HG03196 (cell line): ENCODE measurements around the gene STRADA.
A peak's percentile ranks its signal among the peaks of the same experiment; 100 is the strongest.

ENCODE experiments used
- ATAC-seq: cut with Tn5 transposase; IDR thresholded peaks from one replicate; pipeline ENCODE4 v1.9.1; 2021; ENCODE audit not compliant: unreplicated experiment

Gene STRADA

DNA sequence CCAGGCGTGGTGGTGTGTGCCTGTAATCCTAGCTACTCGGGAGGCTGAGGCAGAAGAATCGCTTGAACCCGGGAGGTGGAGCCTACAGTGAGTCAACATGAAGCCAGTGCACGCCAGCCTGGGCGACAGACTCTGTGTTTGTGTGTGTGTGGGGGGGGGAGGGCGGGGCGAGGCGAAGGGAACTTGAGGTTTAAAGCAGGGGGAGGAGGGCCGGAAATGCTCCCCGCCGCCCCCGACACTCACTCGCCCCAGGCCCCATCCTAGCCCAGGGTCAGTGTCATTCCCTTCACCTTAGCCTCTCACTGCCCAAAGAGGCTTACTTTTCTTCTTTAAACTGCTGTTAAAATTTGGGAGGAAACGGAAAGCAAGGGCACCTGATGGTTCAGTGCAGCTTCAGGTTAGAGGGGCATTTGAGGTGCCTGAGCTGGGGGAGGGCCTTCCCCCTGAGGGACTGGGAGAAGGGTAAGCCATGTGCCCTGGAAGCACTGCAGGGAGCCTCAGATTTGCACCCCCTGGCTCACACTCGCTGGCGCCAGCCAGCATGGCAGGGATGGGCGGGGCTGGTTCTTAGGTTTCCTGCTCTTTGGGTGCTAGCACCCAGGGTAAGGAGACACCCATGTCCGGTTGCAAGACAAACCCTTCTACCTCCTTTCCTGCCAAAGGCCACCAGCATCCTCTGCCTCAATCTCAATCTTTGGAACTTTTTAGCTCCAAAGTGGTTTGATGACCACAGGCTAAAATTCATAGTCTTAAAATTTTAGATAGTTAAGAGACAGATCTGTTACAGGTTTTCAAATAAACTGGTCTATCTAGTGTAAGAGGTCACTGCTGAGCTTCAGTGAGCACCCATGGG lies 39.5 kb downstream of the STRADA start:
- no peak for ATAC-seq

DNA sequence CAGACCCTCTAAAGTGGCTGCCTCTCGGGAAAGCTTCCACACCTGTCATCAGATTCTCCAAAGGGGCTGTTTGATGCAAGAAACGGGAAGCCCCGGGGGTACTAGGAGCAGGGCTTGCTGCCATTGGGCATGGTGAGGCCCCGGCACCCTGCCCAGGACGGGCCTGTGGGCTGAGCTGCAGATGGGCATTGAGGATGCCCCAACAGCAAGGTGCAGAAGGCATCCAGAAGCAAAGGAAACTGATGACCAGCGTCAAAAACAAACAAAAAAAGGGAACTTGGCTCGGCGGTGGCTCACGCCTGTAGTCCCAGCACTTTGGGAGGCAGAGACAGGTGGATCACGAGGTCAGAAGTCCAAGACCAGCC lies 40.2 kb downstream of the STRADA start:
- no peak for ATAC-seq

- ATAC-seq = peak; percentile 18
These were observed 40.8 kb downstream of the STRADA start for GRCh38 chr17:63700528-63701455.

DNA sequence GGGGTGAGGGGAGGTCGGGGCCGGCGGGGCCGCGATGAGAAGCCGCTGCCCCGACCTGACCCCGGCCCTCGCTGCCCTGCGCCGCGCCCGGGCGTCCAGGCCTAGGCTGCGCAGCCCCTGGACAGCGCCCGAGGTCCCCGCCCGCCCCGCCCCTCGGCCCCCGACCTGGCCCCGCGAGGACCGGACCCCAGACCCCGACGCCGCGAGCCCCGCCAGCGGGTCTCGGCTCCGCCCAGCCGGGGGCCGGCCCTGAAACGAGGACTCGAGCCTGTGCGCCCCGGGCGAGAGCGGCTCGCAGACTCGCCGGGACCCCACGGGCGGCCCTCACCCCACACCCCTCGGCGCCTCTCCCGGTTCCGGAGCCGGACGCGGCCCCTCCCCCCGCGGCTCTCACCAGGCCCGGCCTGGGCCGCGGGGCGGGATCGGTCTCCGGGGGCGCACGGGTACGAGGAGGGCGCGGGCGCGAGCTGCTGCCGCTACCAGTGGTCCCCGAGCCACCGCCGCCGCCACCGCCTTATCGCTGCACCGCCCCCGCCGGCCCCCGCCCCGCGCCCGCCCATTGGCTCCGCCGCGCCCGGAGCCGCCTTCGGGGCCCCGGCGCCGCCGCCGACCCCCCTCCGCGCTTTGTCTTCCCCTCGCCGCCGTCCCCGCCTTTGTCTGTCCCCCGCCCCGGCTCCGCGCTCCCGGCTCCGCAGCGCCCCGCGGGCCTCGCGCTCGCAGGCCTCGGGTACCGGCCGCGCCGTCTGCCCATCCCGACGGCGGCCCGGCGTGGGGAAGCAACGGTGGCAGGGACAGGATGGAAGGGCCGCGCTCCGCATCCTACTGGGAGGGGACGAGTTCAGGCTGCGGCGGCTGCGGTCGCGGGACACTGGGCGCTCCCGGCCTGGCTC lies 41.7 kb downstream of the STRADA start, which contains the start of gene LIMD2:
TSS of gene LIMD2 (minus strand) at position 488 of the 890 bp plus-strand sequence. CDS start 827 bp downstream, outside the sequence.
- ATAC-seq = peak; percentile 9

- peak; percentile 29 for ATAC-seq
These were observed 42.5 kb downstream of the STRADA start for GRCh38 chr17:63698886-63699637.

- ATAC-seq = no peak
These were observed 43.2 kb downstream of the STRADA start for GRCh38 chr17:63698381-63698885.

GRCh38 chr17:63697341-63698286 lies 44.0 kb downstream of the STRADA start:
- ATAC-seq = peak; percentile 19

- ATAC-seq = no peak
These were observed 45.1 kb downstream of the STRADA start for GRCh38 chr17:63696381-63696961.

GRCh38 chr17:63695889-63696288 lies 45.7 kb downstream of the STRADA start:
- ATAC-seq = no peak

- ATAC-seq = no peak
These were observed 46.4 kb downstream of the STRADA start for GRCh38 chr17:63694950-63695773.

GRCh38 chr17:63694229-63694949 lies 47.2 kb downstream of the STRADA start:
- ATAC-seq = no peak

GRCh38 chr17:63693411-63694113 lies 48.0 kb downstream of the STRADA start:
- no peak for ATAC-seq

DNA sequence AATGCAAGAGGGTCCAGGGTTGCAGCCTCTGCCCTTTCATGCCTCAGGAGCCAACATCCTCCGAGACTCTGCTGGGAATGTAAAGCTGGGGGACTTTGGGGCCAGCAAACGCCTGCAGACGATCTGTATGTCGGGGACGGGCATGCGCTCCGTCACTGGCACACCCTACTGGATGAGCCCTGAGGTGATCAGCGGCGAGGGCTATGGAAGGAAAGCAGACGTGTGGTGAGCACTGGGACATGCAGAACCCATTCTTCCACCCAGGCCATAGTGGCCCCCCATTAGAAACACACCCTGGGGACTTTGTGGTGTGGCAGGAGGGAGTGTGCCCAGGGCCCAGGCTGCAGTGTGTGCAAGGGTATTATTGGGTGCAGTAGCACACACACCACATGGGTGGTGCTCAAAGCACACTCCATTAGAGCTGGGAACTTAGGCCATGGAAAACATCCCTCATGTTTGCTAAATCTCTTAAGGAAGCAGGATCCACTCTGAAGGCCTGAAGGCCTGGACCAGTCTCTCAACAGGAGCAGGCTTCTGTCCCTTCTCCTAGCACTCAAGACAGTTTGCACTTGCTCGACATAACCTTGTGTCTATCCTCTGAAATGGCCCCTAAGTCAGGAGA lies 49.3 kb downstream of the STRADA start:
- ATAC-seq = no peak

- no peak for ATAC-seq
These were observed 52.1 kb downstream of the STRADA start for GRCh38 chr17:63689479-63689878.

DNA sequence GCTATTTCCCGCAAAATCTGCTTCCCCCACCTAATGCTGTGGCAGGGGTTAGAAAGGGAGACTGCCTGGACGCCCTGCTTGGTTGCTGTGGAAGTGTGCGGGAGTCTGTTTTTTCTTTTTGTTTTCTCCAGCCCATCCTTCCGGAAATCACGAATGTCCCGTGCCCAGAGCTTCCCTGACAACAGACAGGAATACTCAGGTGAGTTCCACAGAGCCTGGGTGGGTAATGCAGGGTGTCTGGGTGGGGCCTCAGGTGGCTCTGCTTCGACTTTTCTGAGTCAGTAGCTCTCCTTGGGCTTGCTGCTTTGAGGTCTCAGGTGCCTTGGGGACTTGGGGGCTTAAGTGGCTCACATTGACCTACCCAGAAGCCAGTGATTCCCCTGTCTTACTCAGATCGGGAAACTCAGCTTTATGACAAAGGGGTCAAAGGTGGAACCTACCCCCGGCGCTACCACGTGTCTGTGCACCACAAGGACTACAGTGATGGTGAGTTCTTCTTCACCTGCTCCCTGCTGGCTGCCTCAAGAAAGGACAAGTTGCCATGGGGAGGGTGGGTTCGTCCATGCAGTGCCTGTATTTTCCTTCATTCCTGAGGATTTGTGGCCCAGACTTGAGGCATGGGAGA lies 53.1 kb downstream of the STRADA start:
- no peak for ATAC-seq
